ENCODE measurements around the gene COL4A4. TPM values are rescaled to one million over a fixed set of nuclear protein-coding genes. Genes with fewer than 3 reads are reported as not detected.

COL4A4 gene
- total RNA-seq, 1 donor from 2014 or later: 24.3 TPM

- no peak overlapping the region for H3K4me3 ChIP-seq
- intact Hi-C loops (cut with DNase I): no loop called here
Measured at GRCh38 chr2:227057743-227058447, 106.1 kb downstream of the COL4A4 start.

GRCh38 chr2:227057060-227057459 lies 106.9 kb downstream of the COL4A4 start:
- Histone ChIP-seq H3K4me3 (no peak overlapping the region), H3K9me3 (no peaks in the 10 kb centered on the region), H3K27me3 (ENCODE audit: low read depth) (no peaks in the 10 kb centered on the region), H3K4me1 (no peaks in the 10 kb centered on the region), H3K27ac (no peak overlapping the region), H3K36me3 (peaks cover 15% of the 10 kb centered on the region)
- ATAC-seq: no peak
- TF ChIP-seq CTCF (IDR thresholded peaks at IDR 0.05): no peak
- intact Hi-C loops (cut with DNase I): no loop called here
- no peak for DNase-seq

More at GRCh38 chr2:227057743-227058447, 106.1 kb downstream of the COL4A4 start:
- H3K4me1 ChIP-seq: no peaks in the 10 kb centered on the region
- no peaks in the 10 kb centered on the region for H3K9me3 ChIP-seq
- no peak for TF ChIP-seq CTCF (IDR thresholded peaks at IDR 0.05)
- DNase-seq (no peak), ATAC-seq (no peak)
- H3K36me3 ChIP-seq: peaks cover 15% of the 10 kb centered on the region
- no peak overlapping the region for H3K27ac ChIP-seq
- no peaks in the 10 kb centered on the region for H3K27me3 ChIP-seq (ENCODE audit: low read depth)

GRCh38 chr2:227054006-227054405 lies 110.0 kb downstream of the COL4A4 start:
- no peaks in the 10 kb centered on the region for H3K9me3 ChIP-seq
- H3K4me1 ChIP-seq: no peaks in the 10 kb centered on the region
- no peak for DNase-seq
- intact Hi-C loops (cut with DNase I): no loop called here
- H3K36me3 ChIP-seq: peaks cover 24% of the 10 kb centered on the region
- ATAC-seq: no peak
- H3K27me3 ChIP-seq (ENCODE audit: low read depth): no peaks in the 10 kb centered on the region
- TF ChIP-seq CTCF (IDR thresholded peaks at IDR 0.05): no peak
- H3K27ac ChIP-seq: no peak overlapping the region
- H3K4me3 ChIP-seq: no peak overlapping the region

- H3K4me3 ChIP-seq: no peak overlapping the region
- intact Hi-C loops (cut with DNase I): no loop called here
- no peaks in the 10 kb centered on the region for H3K27me3 ChIP-seq (ENCODE audit: low read depth)
- no peak overlapping the region for H3K27ac ChIP-seq
- DNase-seq (no peak), ATAC-seq (no peak)
- no peaks in the 10 kb centered on the region for H3K9me3 ChIP-seq
- TF ChIP-seq CTCF (IDR thresholded peaks at IDR 0.05): no peak
- H3K4me1 ChIP-seq: no peaks in the 10 kb centered on the region
- peaks cover 22% of the 10 kb centered on the region for H3K36me3 ChIP-seq
Measured at GRCh38 chr2:227052879-227053278, 111.1 kb downstream of the COL4A4 start.

GRCh38 chr2:227043981-227044380 lies 120.0 kb downstream of the COL4A4 start:
- no peaks in the 10 kb centered on the region for H3K4me1 ChIP-seq
- peaks cover 3% of the 10 kb centered on the region for H3K36me3 ChIP-seq
- H3K27ac ChIP-seq: no peak overlapping the region
- H3K4me3 ChIP-seq: no peak overlapping the region
- no peaks in the 10 kb centered on the region for H3K9me3 ChIP-seq
- intact Hi-C loops (cut with DNase I): no loop called here
- DNase-seq (no peak), ATAC-seq (no peak)
- no peaks in the 10 kb centered on the region for H3K27me3 ChIP-seq (ENCODE audit: low read depth)
- no peak for TF ChIP-seq CTCF (IDR thresholded peaks at IDR 0.05)

All from lower lobe of right lung (tissue), 2 donors.